Measurements from ENCODE around the gene PLEKHM3. TPM values are rescaled to one million over a fixed set of nuclear protein-coding genes. Genes with fewer than 3 reads are reported as not detected.
A peak's percentile ranks its signal among the peaks of the same experiment; 100 is the strongest.

PLEKHM3 gene
- total RNA-seq, 1 experiment from 2014 or later = 6.5 TPM

DNA sequence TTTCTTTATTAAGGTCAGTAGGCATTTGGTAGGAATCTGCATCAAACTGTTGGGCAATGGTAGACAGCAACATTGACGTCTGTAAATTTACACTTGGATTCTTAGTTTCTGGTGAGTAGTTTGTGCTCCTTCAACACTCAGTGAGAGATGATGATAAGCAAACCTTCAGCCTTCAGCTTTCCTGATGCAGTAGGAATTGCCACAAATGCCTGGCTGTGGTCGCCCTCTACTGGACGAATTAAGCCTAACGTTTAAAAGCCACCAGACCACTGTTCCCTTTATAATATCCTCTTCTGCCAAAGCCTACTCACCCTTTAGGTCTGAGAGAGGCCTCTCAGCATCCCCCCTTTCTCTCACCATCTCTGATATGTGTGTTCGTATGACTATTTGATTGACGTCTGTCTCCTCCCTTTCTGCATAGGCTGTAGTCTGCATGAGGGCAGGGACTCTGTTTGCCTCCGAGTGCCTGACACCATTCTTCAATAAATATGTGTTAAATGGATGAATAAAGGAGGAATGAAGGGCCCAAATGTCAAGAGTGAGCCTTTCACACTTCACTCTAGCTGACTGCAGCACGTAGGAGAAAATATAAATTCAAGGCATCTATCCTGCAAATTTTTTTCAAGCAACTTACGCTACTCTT, 47.0 kb upstream of the PLEKHM3 start:
- TF ChIP-seq EZH2 (IDR thresholded peaks at IDR 0.05; ENCODE audit: borderline replicate concordance, low read depth, low read length, poor library complexity, severe bottlenecking) = no peak
- TF ChIP-seq, protein P1, sequence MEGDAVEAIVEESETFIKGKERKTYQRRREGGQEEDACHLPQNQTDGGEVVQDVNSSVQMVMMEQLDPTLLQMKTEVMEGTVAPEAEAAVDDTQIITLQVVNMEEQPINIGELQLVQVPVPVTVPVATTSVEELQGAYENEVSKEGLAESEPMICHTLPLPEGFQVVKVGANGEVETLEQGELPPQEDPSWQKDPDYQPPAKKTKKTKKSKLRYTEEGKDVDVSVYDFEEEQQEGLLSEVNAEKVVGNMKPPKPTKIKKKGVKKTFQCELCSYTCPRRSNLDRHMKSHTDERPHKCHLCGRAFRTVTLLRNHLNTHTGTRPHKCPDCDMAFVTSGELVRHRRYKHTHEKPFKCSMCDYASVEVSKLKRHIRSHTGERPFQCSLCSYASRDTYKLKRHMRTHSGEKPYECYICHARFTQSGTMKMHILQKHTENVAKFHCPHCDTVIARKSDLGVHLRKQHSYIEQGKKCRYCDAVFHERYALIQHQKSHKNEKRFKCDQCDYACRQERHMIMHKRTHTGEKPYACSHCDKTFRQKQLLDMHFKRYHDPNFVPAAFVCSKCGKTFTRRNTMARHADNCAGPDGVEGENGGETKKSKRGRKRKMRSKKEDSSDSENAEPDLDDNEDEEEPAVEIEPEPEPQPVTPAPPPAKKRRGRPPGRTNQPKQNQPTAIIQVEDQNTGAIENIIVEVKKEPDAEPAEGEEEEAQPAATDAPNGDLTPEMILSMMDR (conservative IDR thresholded peaks at IDR 0.05; ENCODE audit: low read depth, low read length) = peak; percentile 84
- Histone ChIP-seq H3K27me3 (replicated peaks; ENCODE audit: insufficient read depth, low read depth, low read length, poor library complexity) (no peaks in the 10 kb centered on the region), H3K9me3 (ENCODE audit: low read depth, low read length, poor library complexity, severe bottlenecking) (no peaks in the 10 kb centered on the region), H3K27ac (ENCODE audit: low read depth, low read length, poor library complexity, severe bottlenecking) (no peak overlapping the region), H3K36me3 (ENCODE audit: insufficient read depth, low read length, poor library complexity, severe bottlenecking) (no peaks in the 10 kb centered on the region), H3K4me3 (ENCODE audit: low read depth, low read length, poor library complexity, severe bottlenecking) (no peak overlapping the region), H3K4me1 (ENCODE audit: insufficient read depth, low read length, poor library complexity, severe bottlenecking) (peaks cover 4% of the 10 kb centered on the region)
- CTCF ChIA-PET = interaction anchor here (1.0 kb wide), 1 partner anchor 326 kb away, joined by 5 read pairs; no protein-coding TSS in a partner anchor
- BruUV-seq (replicated peaks) = no TSS peak
- DNase-seq (ENCODE audit: low spot score) = peak; percentile 60
- intact Hi-C loops (cut with micrococcal nuclease; ENCODE audit: unreplicated experiment) = loop anchor here (1.0 to 10.0 kb wide), 4 partner anchors 305 to 1378 kb away; partner anchors contain the start of genes FZD5 and METTL21A
- POLR2A ChIA-PET (ENCODE audit: low non-redundant PET) = no interaction called here

DNA sequence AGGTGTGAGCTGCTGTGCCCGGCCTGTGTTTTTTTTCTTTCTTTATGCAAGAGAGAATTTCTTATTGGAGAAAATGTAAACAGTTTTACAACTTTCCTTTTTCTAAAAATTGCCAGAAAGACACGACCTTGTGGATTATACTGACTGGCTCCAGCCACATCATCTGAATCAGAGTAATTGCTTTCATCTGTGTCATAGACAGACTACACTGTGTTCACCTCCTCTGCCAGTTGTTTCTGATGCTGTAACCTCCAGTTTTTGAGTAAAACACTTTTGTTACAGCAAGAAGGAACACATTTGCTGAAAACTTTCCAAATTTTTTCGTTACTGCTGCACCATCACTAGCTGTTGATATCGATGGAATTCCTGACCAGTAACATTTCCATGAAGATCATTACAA, 43.9 kb upstream of the PLEKHM3 start:
- H3K36me3 ChIP-seq (ENCODE audit: insufficient read depth, low read length, poor library complexity, severe bottlenecking) = no peaks in the 10 kb centered on the region
- no peak for TF ChIP-seq EZH2 (IDR thresholded peaks at IDR 0.05; ENCODE audit: borderline replicate concordance, low read depth, low read length, poor library complexity, severe bottlenecking)
- TF ChIP-seq, protein P1 (conservative IDR thresholded peaks at IDR 0.05; ENCODE audit: low read depth, low read length) = no peak
- no peaks in the 10 kb centered on the region for H3K27me3 ChIP-seq (replicated peaks; ENCODE audit: insufficient read depth, low read depth, low read length, poor library complexity)
- H3K27ac ChIP-seq (ENCODE audit: low read depth, low read length, poor library complexity, severe bottlenecking) = no peak overlapping the region
- no peaks in the 10 kb centered on the region for H3K4me1 ChIP-seq (ENCODE audit: insufficient read depth, low read length, poor library complexity, severe bottlenecking)
- POLR2A ChIA-PET (ENCODE audit: low non-redundant PET) = no interaction called here
- no peak overlapping the region for H3K4me3 ChIP-seq (ENCODE audit: low read depth, low read length, poor library complexity, severe bottlenecking)
- CTCF ChIA-PET = no interaction called here
- H3K9me3 ChIP-seq (ENCODE audit: low read depth, low read length, poor library complexity, severe bottlenecking) = no peaks in the 10 kb centered on the region
- no peak for DNase-seq (ENCODE audit: low spot score)
- no TSS peak for BruUV-seq (replicated peaks)
- intact Hi-C loops (cut with micrococcal nuclease; ENCODE audit: unreplicated experiment) = no loop called here

DNA sequence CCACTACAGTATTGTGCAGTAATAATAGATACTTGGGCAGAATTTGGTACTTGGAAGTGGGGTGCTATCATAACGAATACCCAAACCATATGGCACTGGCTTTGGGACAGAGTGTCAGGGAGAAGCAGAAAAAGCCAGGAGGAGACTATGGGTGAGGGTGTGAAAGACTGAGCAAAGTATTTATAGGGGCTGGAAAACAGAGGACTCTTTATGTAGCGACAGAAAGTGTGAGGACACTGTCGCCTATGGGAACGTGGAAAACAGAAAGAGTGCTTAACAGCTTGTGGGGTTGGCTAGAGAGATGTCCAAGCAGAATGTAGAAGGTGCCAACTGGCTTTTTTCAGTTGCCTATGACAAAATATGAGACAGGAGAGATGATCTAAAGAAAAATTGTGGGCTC, 40.7 kb upstream of the PLEKHM3 start:
- POLR2A ChIA-PET (ENCODE audit: low non-redundant PET) = no interaction called here
- CTCF ChIA-PET = no interaction called here
- no peaks in the 10 kb centered on the region for H3K36me3 ChIP-seq (ENCODE audit: insufficient read depth, low read length, poor library complexity, severe bottlenecking)
- intact Hi-C loops (cut with micrococcal nuclease; ENCODE audit: unreplicated experiment) = no loop called here
- no peak overlapping the region for H3K4me3 ChIP-seq (ENCODE audit: low read depth, low read length, poor library complexity, severe bottlenecking)
- H3K27me3 ChIP-seq (replicated peaks; ENCODE audit: insufficient read depth, low read depth, low read length, poor library complexity) = no peaks in the 10 kb centered on the region
- no TSS peak for BruUV-seq (replicated peaks)
- no peak overlapping the region for H3K27ac ChIP-seq (ENCODE audit: low read depth, low read length, poor library complexity, severe bottlenecking)
- no peak for DNase-seq (ENCODE audit: low spot score)
- no peaks in the 10 kb centered on the region for H3K4me1 ChIP-seq (ENCODE audit: insufficient read depth, low read length, poor library complexity, severe bottlenecking)
- no peaks in the 10 kb centered on the region for H3K9me3 ChIP-seq (ENCODE audit: low read depth, low read length, poor library complexity, severe bottlenecking)
- TF ChIP-seq, protein P1 (conservative IDR thresholded peaks at IDR 0.05; ENCODE audit: low read depth, low read length) = no peak
- TF ChIP-seq EZH2 (IDR thresholded peaks at IDR 0.05; ENCODE audit: borderline replicate concordance, low read depth, low read length, poor library complexity, severe bottlenecking) = no peak

Data from A673 (cell line).